PC-9 (cell line): ENCODE data around the gene IVNS1ABP. TPM values are rescaled to one million over a fixed set of nuclear protein-coding genes. Genes with fewer than 3 reads are reported as not detected.
A peak's percentile ranks its signal among the peaks of the same experiment; 100 is the strongest.

Source experiments
- BruUV-seq: library from RNA; stranded (reverse); fragments of 400-500 nt; replicated peaks from 2 replicates; lab custom pipeline; 2021; lab: Mats Ljungman, UMichigan
- CTCF ChIA-PET: fragments of 300-600 bp; sonication (Branson Sonifier 250); formaldehyde crosslinking; loops from one replicate; lab custom pipeline; 2022; ENCODE audit warnings: antibody characterized with exemption; lab: Charles Lee
- POLR2A ChIA-PET: fragments of 300-600 bp; sonication (Branson Sonifier 250); formaldehyde crosslinking; loops from one replicate; lab custom pipeline; 2022; ENCODE audit warnings: antibody characterized with exemption; ENCODE audit not compliant: unreplicated experiment; lab: Charles Lee
- DNase-seq, 2 experiments: peaks; one replicate each; pipeline versions ENCODE4 v3.0.0 to v3.0.0-alpha.2; 2015 to 2022; ENCODE audit warnings: mixed read lengths in 1 of 2
- H2AFZ ChIP-seq: fragments of 200-600 bp; sonication (generic); 2 replicates; pipeline ENCODE4 v1.8.1; 2017; ENCODE audit warnings: antibody characterized with exemption
- H3F3A ChIP-seq: fragments of 200-600 bp; sonication (generic); 2 replicates; pipeline ENCODE4 v1.8.1; 2017; ENCODE audit warnings: antibody characterized with exemption, mild to moderate bottlenecking, low read depth; ENCODE audit not compliant: insufficient read depth
- H3K27ac ChIP-seq: fragments of 200-600 bp; sonication (generic); 2 replicates; pipeline ENCODE4 v1.6.1; 2016; ENCODE audit warnings: mixed run types
- H3K27me3 ChIP-seq: fragments of 200-600 bp; sonication (generic); 2 replicates; pipeline ENCODE4 v1.6.1; 2016; ENCODE audit warnings: low read depth, mixed run types; ENCODE audit not compliant: insufficient read depth
- H3K36me3 ChIP-seq: fragments of 200-600 bp; sonication (generic); 2 replicates; pipeline ENCODE4 v1.6.1; 2016; ENCODE audit warnings: low read depth, mixed run types
- H3K4me1 ChIP-seq: fragments of 200-600 bp; sonication (generic); replicated peaks from 2 replicates; pipeline ENCODE4 v1.6.1; 2016; ENCODE audit warnings: mixed run types; ENCODE audit not compliant: insufficient read depth
- H3K4me2 ChIP-seq: fragments of 200-600 bp; sonication (generic); 2 replicates; pipeline ENCODE4 v1.6.1; 2017; ENCODE audit warnings: mixed run types
- H3K4me3 ChIP-seq: fragments of 200-600 bp; sonication (generic); 2 replicates; pipeline ENCODE4 v1.6.1; 2016; ENCODE audit warnings: mixed run types
- H3K79me2 ChIP-seq: fragments of 200-600 bp; sonication (generic); 2 replicates; pipeline ENCODE4 v1.6.1; 2017; ENCODE audit warnings: low read depth, mixed run types
- H3K9me2 ChIP-seq: fragments of 200-600 bp; sonication (generic); 2 replicates; pipeline ENCODE4 v1.8.1; 2017; ENCODE audit warnings: mild to moderate bottlenecking; ENCODE audit not compliant: insufficient read depth
- H3K9me3 ChIP-seq: fragments of 200-600 bp; sonication (generic); 2 replicates; pipeline ENCODE4 v1.8.1; 2016; ENCODE audit warnings: low read depth; ENCODE audit not compliant: insufficient read depth
- H4K20me1 ChIP-seq: fragments of 200-600 bp; sonication (generic); 2 replicates; pipeline ENCODE4 v1.8.1; 2017; ENCODE audit not compliant: insufficient read depth
- EZH2 ChIP-seq: fragments of 200-600 bp; sonication (generic); IDR thresholded peaks from 2 replicates; pipeline ENCODE4 v1.8.0; 2017; ENCODE audit warnings: antibody characterized with exemption, low read depth
- intact Hi-C: fragments of 100-400 bp; cut with micrococcal nuclease; formaldehyde crosslinking; loops from one replicate; pipeline ENCODE4 v1.10.0; 2022; ENCODE audit not compliant: unreplicated experiment
- total RNA-seq: library from RNA; stranded (reverse); gene quantifications from 2 replicates; pipeline ENCODE4 v1.2.3, GENCODE V29; 2021
- TF ChIP-seq, protein P1 (sequence below): fragments of 200-600 bp; sonication (generic); conservative IDR thresholded peaks from 2 replicates; pipeline ENCODE4 v1.6.1; 2017; ENCODE audit warnings: mixed run types, antibody characterized with exemption, mild to moderate bottlenecking, moderate library complexity

Gene IVNS1ABP
- total RNA-seq, 1 experiment from 2014 or later = 38.8 TPM

DNA sequence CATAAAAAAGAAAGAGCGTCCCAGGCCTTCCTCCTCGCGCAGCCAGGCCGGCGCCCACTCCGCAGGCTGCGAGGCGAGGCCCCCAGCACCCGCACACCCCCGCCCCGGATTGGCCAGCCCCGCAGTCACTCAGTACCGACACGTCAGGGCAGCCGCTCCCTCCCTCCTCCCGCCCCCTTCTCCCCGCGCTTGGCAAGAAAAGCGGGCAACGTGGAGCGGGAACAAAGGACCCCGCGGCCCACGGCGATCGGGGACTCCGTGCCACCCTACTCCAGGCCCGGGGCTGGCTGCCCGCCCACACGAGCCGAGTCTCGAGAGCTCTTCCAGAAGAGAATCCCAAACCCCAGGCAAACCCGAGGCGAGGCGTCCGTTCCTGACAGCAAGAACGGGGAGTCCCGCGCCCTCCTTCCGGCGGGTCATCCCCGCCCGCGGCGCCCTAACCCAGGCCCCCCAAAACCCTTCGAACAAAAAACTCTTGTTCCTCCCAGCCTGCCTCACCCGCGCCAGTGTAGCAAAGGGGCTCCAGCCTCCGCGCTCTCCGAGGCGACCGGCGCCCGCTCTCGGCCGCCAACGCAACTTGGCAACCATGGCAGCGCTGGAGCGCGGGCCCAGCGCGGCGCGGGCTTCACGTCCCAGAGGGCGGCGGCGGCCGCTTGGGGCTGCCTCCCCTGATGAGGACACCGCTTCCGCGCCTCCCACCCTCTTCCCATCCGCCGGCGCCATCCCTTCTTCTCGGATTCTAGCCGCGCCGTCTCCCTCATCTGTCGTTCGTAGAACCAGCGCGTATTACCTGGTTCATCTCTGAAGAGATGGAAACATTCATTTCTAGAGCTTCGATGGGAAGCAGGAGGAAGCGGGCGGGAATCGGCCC is 645 bp downstream of the IVNS1ABP start:
- H3K9me3 ChIP-seq = no peaks in the 10 kb centered on the region
- H3K9me2 ChIP-seq = no peaks in the 10 kb centered on the region
- H3K36me3 ChIP-seq = 0 out of 2 replicates have a peak, but pooled peaks cover 5% of the 10 kb centered on the region
- H3K4me3 ChIP-seq = peak overlapping the region; percentile 97
- TSS peak; percentile 31 for BruUV-seq
- peaks cover 37% of the 10 kb centered on the region for H3K4me1 ChIP-seq
- no peaks in the 10 kb centered on the region for H3K27me3 ChIP-seq
- ChIA-PET CTCF (interaction anchor here (0.6 to 1.2 kb wide), 6 partner anchors 50 to 354 kb away, joined by 3 to 12 read pairs (median 4); no protein-coding TSS in a partner anchor), POLR2A (interaction anchor here (0.5 to 1.0 kb wide), 8 partner anchors 23 to 1948 kb away, joined by 3 to 14 read pairs (median 4); no protein-coding TSS in a partner anchor)
- peaks cover 42% of the 10 kb centered on the region for H4K20me1 ChIP-seq
- H3F3A ChIP-seq = peaks cover 9% of the 10 kb centered on the region; the same call in 1 of the 2 replicates
- TF ChIP-seq EZH2 = no peak
- TF ChIP-seq, protein P1, sequence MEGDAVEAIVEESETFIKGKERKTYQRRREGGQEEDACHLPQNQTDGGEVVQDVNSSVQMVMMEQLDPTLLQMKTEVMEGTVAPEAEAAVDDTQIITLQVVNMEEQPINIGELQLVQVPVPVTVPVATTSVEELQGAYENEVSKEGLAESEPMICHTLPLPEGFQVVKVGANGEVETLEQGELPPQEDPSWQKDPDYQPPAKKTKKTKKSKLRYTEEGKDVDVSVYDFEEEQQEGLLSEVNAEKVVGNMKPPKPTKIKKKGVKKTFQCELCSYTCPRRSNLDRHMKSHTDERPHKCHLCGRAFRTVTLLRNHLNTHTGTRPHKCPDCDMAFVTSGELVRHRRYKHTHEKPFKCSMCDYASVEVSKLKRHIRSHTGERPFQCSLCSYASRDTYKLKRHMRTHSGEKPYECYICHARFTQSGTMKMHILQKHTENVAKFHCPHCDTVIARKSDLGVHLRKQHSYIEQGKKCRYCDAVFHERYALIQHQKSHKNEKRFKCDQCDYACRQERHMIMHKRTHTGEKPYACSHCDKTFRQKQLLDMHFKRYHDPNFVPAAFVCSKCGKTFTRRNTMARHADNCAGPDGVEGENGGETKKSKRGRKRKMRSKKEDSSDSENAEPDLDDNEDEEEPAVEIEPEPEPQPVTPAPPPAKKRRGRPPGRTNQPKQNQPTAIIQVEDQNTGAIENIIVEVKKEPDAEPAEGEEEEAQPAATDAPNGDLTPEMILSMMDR = no peak
- peak overlapping the region; percentile 97 for H3K4me2 ChIP-seq
- peak overlapping the region; percentile 94 for H2AFZ ChIP-seq
- peak; percentile 51 to 86 for DNase-seq
- intact Hi-C loops = loop anchor here (1.0 to 10.0 kb wide), 8 partner anchors 125 to 918 kb away; partner anchors contain the start of gene SWT1
- H3K79me2 ChIP-seq = peaks cover 55% of the 10 kb centered on the region
- H3K27ac ChIP-seq = peak overlapping the region; percentile 76

DNA sequence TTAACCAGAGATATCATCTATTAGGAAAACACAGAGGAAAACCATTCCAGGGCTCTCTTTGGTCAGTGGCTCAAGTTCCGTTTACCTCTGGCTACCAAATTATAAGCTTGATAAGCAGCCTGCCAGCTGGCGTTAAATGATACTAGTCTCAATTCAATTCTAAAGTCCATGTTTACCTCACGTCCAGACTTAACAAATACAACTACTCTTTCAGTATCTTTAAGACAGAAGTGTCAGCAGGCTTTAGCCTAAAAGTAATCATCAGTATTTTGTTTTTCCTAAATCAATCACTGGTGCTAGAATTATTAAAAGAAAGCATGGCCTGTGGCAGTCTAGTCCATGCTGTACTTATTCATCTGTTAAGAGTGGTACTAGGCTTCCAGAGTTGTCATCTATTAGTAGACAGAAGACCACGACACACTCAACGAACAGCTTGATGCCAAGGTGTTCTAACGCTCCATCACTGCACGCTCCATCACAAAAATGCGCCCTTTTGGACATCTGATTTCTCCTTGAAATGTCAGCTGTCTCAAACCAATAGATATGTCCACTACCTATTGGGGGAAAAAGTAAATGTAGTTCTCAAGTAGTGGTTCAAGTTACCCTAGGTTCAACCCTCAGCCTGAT is 1.5 kb downstream of the IVNS1ABP start:
- CTCF ChIA-PET = no interaction called here

More for the DNA sequence above, 1.5 kb downstream of the IVNS1ABP start:
- H3K27me3 ChIP-seq = no peaks in the 10 kb centered on the region
- H3K27ac ChIP-seq = no peak overlapping the region; the same call in 1 of the 2 replicates
- peaks cover 61% of the 10 kb centered on the region for H3K79me2 ChIP-seq
- intact Hi-C loops = loop anchor here (2.0 to 10.0 kb wide), 2 partner anchors 279 to 919 kb away; no protein-coding TSS in a partner anchor
- H4K20me1 ChIP-seq = peaks cover 42% of the 10 kb centered on the region
- H3K4me2 ChIP-seq = peak overlapping the region; percentile 97
- H3K4me1 ChIP-seq = peaks cover 37% of the 10 kb centered on the region
- DNase-seq = no peak
- 0 out of 2 replicates have a peak, but pooled peaks cover 12% of the 10 kb centered on the region for H3K36me3 ChIP-seq
- POLR2A ChIA-PET = interaction anchor here (0.5 to 0.7 kb wide), 2 partner anchors 118 to 280 kb away, joined by 3 read pairs; no protein-coding TSS in a partner anchor
- H3K9me2 ChIP-seq = no peaks in the 10 kb centered on the region
- H3K9me3 ChIP-seq = no peaks in the 10 kb centered on the region
- H3F3A ChIP-seq = peaks cover 9% of the 10 kb centered on the region; the same call in 1 of the 2 replicates
- no peak for TF ChIP-seq EZH2
- TF ChIP-seq, protein P1 = no peak
- no TSS peak for BruUV-seq
- peak overlapping the region; percentile 94 for H2AFZ ChIP-seq
- peak overlapping the region; percentile 97 for H3K4me3 ChIP-seq
